Sigmoid colon (tissue), 4 donors: ENCODE results near the gene AP4E1.

Experiments
- CTCF ChIP-seq, 4 experiments: fragments of 450-650 bp in 3 of 4; fragments of 200-600 bp in 1 of 4; IDR thresholded peaks; one replicate each; pipeline ENCODE4 v1.5.1; 2016 to 2019; ENCODE audit warnings: antibody characterized with exemption in 4 of 4, mild to moderate bottlenecking in 3 of 4, moderate library complexity in 2 of 4
- EP300 ChIP-seq, 4 donors: sonication (generic); formaldehyde crosslinking; IDR thresholded peaks; one replicate each; pipeline ENCODE4 v1.6.1; 2017; ENCODE audit warnings: antibody characterized with exemption in 4 of 4

- TF ChIP-seq CTCF (IDR thresholded peaks at IDR 0.05): no peak
- TF ChIP-seq EP300 (IDR thresholded peaks at IDR 0.05): no peak
Observed at GRCh38 chr15:50925281-50925680, 16.8 kb downstream of the AP4E1 start.
